HG03378 (cell line): Measurements from ENCODE around the gene LGR6.
"Not testable (repeated sequence)": the region's sequence is repeated elsewhere in the genome, so short reads cannot be mapped to it uniquely, and the experiment has no call there.

Experiments used
- ATAC-seq: cut with Tn5 transposase; IDR thresholded peaks from one replicate; pipeline ENCODE4 v1.9.1; 2021; ENCODE audit warnings: mild to moderate bottlenecking, moderate library complexity; ENCODE audit not compliant: unreplicated experiment

LGR6 gene

DNA sequence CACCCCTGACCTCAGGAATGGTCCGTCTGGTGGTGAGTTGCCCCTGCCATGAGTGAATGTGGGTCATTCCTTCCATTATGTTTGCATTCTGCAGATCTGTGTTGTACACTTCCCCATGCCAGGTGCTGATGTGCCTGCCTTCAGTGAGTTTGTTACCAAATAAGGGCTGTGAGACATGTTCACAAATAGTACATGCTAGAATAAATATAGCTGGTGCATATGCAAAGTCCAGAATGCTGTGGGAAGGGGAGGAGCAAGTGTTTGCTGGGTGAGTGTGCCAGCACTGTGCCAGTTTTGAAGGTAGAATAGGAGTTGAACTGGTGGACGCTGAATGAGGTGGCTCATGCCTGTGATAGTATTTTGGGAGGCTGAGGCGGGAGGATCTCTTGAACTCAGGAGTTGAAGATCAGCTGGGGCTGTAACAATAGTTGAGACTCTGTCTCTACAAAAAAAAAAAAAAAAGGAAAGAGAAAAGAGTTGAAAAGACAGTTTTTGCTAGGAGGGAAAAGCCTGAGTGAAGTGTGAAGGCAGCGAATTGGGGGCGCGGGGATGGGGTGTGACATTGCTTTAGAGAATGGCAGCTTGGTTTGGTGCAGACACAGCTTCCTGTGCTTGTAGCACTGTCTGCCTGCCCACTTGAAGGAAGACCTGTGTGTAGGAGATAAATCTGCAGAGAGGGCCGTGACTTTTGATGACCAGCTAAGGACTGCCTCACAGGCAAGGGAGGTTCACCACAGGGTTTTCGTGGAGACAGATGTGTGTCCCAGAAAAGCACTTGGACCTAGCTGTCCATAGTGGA is 61.1 kb downstream of the LGR6 start:
- ATAC-seq, result no peak

DNA sequence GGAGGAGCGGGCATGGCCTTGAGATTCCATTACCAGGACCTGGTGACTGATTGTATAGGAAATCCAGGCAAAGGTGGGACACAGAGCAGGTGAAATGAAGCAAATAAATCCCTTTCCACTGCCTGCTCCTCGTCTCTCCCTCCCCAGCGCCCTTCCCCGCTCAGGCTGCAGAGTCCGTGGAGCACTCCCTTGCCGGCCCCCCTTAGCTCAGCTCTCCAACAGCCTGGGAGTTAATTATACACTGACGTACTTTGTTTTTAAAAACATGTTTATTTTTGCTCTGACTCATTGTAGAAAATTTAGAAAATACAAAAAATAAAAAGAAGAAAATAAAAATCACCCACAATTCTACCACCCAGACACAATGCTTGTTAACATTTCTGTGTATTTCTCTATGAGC is 61.7 kb downstream of the LGR6 start:
- no peak for ATAC-seq

DNA sequence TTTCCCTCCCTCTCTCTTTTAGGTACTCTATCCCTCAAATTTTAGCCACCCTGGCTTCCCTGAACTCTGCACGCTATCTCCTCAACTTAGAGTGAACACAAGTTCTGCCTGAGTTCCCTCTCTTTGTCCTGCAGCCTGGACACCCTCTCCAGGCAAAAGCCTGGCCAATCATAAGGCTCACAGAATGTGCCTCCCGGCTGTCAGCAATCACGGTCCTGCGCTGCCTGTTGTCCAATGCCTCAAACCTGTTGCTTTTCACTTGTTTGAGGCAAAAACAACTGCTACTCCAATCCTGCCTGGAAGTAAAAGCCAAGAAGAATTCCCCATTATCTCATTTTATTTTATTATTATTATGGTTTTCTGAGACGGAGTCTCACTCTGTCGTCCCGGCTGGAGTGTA is 66.1 kb downstream of the LGR6 start:
- ATAC-seq, result no peak

- not testable (repeated sequence) for ATAC-seq
Measured at GRCh38 chr1:202261209-202261958, 67.8 kb downstream of the LGR6 start.

DNA sequence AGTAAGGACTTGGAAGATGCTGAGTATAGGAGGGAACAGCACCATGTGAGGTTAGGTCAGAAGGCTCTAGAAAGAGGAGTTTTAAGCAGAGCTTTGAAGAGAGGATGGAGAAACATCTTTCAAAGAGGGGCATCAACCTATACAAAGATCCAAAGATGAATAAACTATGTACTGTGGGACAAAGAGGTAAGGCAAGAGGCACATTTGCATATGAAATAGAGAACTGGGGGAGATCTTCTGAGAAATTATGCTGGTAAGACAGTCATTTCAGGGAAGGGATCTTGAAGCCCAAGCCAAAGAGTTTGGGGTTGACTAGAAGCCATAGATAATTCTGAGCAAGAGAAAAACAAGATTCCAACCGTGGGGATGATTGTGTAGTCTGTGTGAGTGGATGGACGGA is 70.0 kb downstream of the LGR6 start:
- no peak for ATAC-seq

DNA sequence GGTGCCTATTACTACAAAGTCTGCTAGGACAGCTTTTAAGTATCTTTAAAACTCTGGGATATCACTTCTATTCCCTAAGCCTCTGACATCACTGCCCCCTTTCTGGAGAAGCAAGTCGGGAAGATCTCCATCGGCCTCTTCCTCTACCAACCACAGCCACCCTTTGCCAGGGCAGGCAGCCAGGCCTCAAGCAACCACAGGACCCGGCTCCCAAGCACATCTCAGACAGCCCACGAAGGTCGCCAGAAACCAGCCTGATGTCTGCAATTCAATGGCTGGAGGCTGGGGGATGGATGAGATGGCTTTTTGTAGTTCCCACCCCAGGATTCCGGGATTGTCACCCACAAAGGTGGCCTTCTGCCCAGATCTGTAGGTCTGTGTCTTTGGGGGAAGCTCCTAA is 70.7 kb downstream of the LGR6 start:
- ATAC-seq, result no peak

DNA sequence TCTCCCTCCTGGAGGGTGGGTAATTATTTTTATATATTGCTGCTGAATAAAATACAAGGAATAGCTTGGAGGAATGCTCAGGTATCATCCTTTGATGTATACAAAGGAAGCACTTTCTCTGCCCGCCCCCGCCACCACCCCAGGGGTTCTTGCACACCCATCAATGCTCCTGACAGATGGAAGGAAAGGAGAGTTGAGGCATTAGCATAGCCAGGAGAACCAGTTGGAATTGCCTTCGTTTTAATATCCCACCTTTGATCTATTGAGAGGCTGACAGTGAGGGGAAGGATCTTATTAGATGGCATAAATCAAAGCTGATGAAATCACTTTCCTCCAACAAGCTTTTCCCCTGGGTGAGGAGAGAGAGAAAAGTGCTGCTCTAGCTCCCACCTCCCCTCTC is 71.1 kb downstream of the LGR6 start:
- ATAC-seq, result no peak

DNA sequence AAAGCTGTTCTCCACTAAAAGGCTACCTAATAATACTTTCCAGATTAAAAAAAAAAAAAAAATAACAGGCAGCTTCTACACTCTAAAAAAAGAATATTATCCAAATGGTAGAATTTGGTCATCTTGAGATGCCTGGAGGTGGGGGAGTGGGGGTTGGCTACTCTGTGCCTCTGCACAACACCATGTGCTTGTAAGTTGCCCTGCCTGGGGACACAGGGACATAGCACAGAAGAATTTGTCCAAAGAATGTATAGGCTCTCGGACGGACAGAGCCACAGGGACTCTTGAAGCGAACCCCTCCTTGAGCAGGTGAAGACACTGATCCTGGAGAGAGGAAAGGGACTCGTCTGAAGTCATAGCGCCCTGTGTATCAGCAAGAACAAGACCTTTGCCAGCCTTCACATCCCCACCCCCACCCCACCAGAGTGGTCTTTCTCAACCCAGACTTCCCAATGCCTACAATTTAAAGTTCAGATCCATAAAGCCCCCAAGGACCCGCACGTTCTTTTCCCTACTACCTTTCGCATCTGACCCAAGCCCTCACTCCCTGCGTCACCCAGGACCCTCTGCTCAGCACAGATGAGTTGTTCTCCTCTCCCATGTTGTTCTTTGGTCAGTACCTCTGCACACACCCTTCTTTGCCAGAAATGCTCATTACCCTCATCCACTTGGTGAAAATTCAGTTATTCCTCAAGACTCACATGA is 72.6 kb downstream of the LGR6 start:
- ATAC-seq, result no peak

DNA sequence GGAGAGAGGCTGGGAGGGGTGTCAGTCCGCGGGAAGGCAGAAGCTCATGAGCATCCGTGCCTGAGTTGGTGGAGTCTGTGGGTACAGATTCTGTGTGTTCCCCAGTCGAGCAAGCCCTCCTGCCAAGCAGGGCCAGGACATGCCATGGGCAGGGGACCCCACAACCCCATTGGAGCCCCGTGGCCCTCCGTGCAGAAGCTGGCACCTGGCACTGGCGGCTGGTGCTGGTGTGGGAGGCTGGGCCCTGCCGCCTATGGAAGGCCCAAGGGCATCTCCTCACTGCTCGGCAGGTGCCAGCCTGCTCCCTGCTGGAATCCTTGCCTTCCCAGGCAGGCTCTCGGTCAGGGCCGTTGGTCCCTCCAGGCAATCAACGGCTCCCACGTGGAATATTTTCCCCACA is 74.4 kb downstream of the LGR6 start:
- ATAC-seq, result no peak

DNA sequence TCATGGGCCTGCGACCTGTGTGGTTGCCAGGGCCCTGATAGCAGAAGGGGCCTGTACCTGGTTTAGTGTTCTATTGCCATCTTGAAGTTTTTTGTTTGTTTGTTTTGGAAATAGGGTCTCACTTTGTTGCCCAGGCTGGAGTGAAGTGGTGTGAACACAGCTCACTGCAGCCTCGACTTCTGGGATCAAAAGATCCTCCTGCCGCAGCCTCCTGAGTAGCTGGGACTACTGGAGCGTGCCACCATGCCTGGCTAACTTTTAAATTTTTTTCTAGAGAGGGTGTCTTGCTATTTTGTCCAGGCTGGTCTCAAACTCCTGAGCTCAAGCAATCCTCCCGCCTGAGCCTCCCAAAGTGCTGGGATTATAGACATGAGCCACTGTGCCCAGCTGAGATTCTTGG is 75.2 kb downstream of the LGR6 start:
- no peak for ATAC-seq

DNA sequence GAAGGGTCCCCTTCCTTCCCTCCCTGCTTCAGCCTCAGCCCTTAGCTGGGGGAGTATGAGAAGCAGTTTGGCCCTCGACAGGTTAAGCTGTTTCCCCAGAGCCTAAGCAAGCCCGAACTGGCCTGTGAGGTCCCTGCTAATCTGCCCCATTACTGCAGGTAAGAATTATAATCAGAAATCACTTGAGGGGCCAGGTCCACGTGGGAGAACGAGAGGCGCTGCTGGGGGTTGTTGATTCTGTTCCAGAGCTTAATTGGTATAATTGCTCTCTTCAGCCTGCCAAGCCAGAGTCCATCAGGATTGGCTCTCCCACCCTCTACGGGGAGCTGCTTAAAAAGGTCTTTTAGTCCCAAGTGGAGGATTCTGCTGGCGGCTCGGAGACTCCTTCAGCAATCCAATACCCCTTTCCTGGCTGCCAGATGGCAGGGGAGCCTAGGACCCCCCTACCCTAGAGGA is 77.3 kb downstream of the LGR6 start:
- ATAC-seq, result no peak

GRCh38 chr1:202272103-202272845 is 78.7 kb downstream of the LGR6 start:
- ATAC-seq, result no peak

GRCh38 chr1:202274611-202275010 is 81.0 kb downstream of the LGR6 start:
- ATAC-seq, result no peak

GRCh38 chr1:202275061-202275770 is 81.6 kb downstream of the LGR6 start:
- no peak for ATAC-seq

- no peak for ATAC-seq
Measured at GRCh38 chr1:202276081-202276715, 82.6 kb downstream of the LGR6 start.

DNA sequence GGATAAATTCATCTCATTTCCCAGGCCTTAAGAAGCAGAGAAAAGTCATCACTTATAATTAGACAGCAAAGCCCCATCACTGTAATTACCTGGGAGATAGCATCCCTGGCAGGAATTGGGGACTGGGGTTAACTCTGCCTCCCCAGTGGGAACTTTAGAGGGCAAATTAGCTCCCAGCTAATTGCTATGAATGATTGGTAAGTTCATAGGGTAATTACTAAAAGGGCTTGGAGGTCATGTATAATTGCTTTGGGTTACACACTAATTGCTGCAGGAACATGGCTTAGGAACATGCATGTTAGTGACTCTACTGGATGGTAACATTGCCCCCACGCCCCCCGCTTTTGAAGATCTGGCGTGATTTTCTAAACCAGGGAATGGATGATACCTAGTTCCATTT is 83.3 kb downstream of the LGR6 start:
- no peak for ATAC-seq

GRCh38 chr1:202278751-202279150 is 85.2 kb downstream of the LGR6 start:
- ATAC-seq, result no peak

GRCh38 chr1:202279806-202280205 is 86.2 kb downstream of the LGR6 start:
- no peak for ATAC-seq

GRCh38 chr1:202280595-202280994 is 87.0 kb downstream of the LGR6 start:
- no peak for ATAC-seq
